ENCODE results near the gene TRMT61A.
A peak's percentile ranks its signal among the peaks of the same experiment; 100 is the strongest.

Gene TRMT61A

GRCh38 chr14:103528587-103529382 is at the start of gene TRMT61A:
TSS of gene TRMT61A (plus strand) at chr14:103529196. CDS start at chr14:103529979, 783 bp downstream.
- H3K4me3 ChIP-seq (ENCODE audit: low read depth, low read length): peak within 1 kb of the TSS; percentile 98

GRCh38 chr14:103480595-103480994 is 48.4 kb upstream of the TRMT61A start:
- H3K4me3 ChIP-seq (ENCODE audit: low read depth, low read length): no peak overlapping the region

GRCh38 chr14:103483600-103483999 is 45.4 kb upstream of the TRMT61A start:
- H3K4me3 ChIP-seq (ENCODE audit: low read depth, low read length): no peak overlapping the region

- no peak overlapping the region for H3K4me3 ChIP-seq (ENCODE audit: low read depth, low read length)
Observed at GRCh38 chr14:103485504-103485903, 43.5 kb upstream of the TRMT61A start.

GRCh38 chr14:103488071-103488470 is 40.9 kb upstream of the TRMT61A start:
- H3K4me3 ChIP-seq (ENCODE audit: low read depth, low read length): no peak overlapping the region

GRCh38 chr14:103488960-103489359 is 40.0 kb upstream of the TRMT61A start:
- no peak overlapping the region for H3K4me3 ChIP-seq (ENCODE audit: low read depth, low read length)

- H3K4me3 ChIP-seq (ENCODE audit: low read depth, low read length): no peak overlapping the region
Observed at GRCh38 chr14:103489621-103490020, 39.4 kb upstream of the TRMT61A start.

GRCh38 chr14:103491691-103492090 is 37.3 kb upstream of the TRMT61A start:
- H3K4me3 ChIP-seq (ENCODE audit: low read depth, low read length): no peak overlapping the region

GRCh38 chr14:103492156-103492925 is 36.7 kb upstream of the TRMT61A start:
- H3K4me3 ChIP-seq (ENCODE audit: low read depth, low read length): no peak overlapping the region

- H3K4me3 ChIP-seq (ENCODE audit: low read depth, low read length): no peak overlapping the region
Observed at GRCh38 chr14:103495854-103496253, 33.1 kb upstream of the TRMT61A start.

GRCh38 chr14:103496776-103497175 is 32.2 kb upstream of the TRMT61A start:
- no peak overlapping the region for H3K4me3 ChIP-seq (ENCODE audit: low read depth, low read length)

- H3K4me3 ChIP-seq (ENCODE audit: low read depth, low read length): no peak overlapping the region
Observed at GRCh38 chr14:103499709-103500108, 29.3 kb upstream of the TRMT61A start.

- no peak overlapping the region for H3K4me3 ChIP-seq (ENCODE audit: low read depth, low read length)
Observed at GRCh38 chr14:103500148-103500990, 28.6 kb upstream of the TRMT61A start.

- H3K4me3 ChIP-seq (ENCODE audit: low read depth, low read length): no peak overlapping the region
Observed at GRCh38 chr14:103501041-103501870, 27.7 kb upstream of the TRMT61A start.

- no peak overlapping the region for H3K4me3 ChIP-seq (ENCODE audit: low read depth, low read length)
Observed at GRCh38 chr14:103501921-103502669, 26.9 kb upstream of the TRMT61A start.

- H3K4me3 ChIP-seq (ENCODE audit: low read depth, low read length): no peak overlapping the region
Observed at GRCh38 chr14:103502877-103503276, 26.1 kb upstream of the TRMT61A start.

- no peak overlapping the region for H3K4me3 ChIP-seq (ENCODE audit: low read depth, low read length)
Observed at GRCh38 chr14:103503296-103503695, 25.7 kb upstream of the TRMT61A start.

- no peak overlapping the region for H3K4me3 ChIP-seq (ENCODE audit: low read depth, low read length)
Observed at GRCh38 chr14:103504991-103505565, 23.9 kb upstream of the TRMT61A start.

- H3K4me3 ChIP-seq (ENCODE audit: low read depth, low read length): no peak overlapping the region
Observed at GRCh38 chr14:103507751-103508150, 21.2 kb upstream of the TRMT61A start.

Data from iPS-11a (cell line).